KMS-11 (cell line): ENCODE data around the gene MS4A10.
A peak's percentile ranks its signal among the peaks of the same experiment; 100 is the strongest.

Experiments
- H2AFZ ChIP-seq: fragments of 200-600 bp; sonication (generic); 2 replicates; pipeline ENCODE4 v1.6.1; 2016; ENCODE audit warnings: antibody characterized with exemption, mixed run types, low read depth
- H3K27ac ChIP-seq: fragments of 200-600 bp; sonication (generic); 2 replicates; pipeline ENCODE4 v1.6.1; 2016; ENCODE audit warnings: mild to moderate bottlenecking, mixed run types
- H3K27me3 ChIP-seq: fragments of 200-600 bp; sonication (generic); 2 replicates; pipeline ENCODE4 v1.6.1; 2017; ENCODE audit warnings: mild to moderate bottlenecking, low read depth, mixed run types, moderate library complexity; ENCODE audit not compliant: insufficient read depth
- H3K36me3 ChIP-seq: fragments of 200-600 bp; sonication (generic); 2 replicates; pipeline ENCODE4 v1.6.1; 2017; ENCODE audit warnings: mild to moderate bottlenecking, mixed run types; ENCODE audit not compliant: insufficient read depth
- H3K4me1 ChIP-seq: fragments of 200-600 bp; sonication (generic); 2 replicates; pipeline ENCODE4 v1.6.1; 2016; ENCODE audit warnings: mild to moderate bottlenecking, low read depth, mixed run types; ENCODE audit not compliant: poor library complexity, severe bottlenecking
- H3K4me2 ChIP-seq: fragments of 200-600 bp; sonication (generic); 2 replicates; pipeline ENCODE4 v1.7.0; 2016; ENCODE audit warnings: mild to moderate bottlenecking, mixed run types
- H3K4me3 ChIP-seq: fragments of 200-600 bp; sonication (generic); IDR thresholded peaks from 2 replicates; pipeline ENCODE4 v1.6.1; 2017; ENCODE audit warnings: low read depth, low read length, mixed read lengths; ENCODE audit not compliant: insufficient read depth
- H3K79me2 ChIP-seq: fragments of 200-600 bp; sonication (generic); 2 replicates; pipeline ENCODE4 v1.6.1; 2016; ENCODE audit warnings: low read depth, mixed run types; ENCODE audit not compliant: insufficient read depth
- H3K9ac ChIP-seq: fragments of 200-600 bp; sonication (generic); 2 replicates; pipeline ENCODE4 v1.6.1; 2016; ENCODE audit warnings: mild to moderate bottlenecking, mixed run types
- H4K20me1 ChIP-seq: fragments of 200-600 bp; sonication (generic); 2 replicates; pipeline ENCODE4 v1.6.1; 2016; ENCODE audit warnings: mild to moderate bottlenecking, mixed run types; ENCODE audit not compliant: insufficient read depth
- TF ChIP-seq, protein P1 (sequence below): fragments of 200-600 bp; sonication (generic); conservative IDR thresholded peaks from 2 replicates; pipeline ENCODE4 v1.6.1; 2017; ENCODE audit warnings: low read depth, mild to moderate bottlenecking, antibody characterized with exemption, low read length, moderate library complexity, mixed read lengths

The MS4A10 gene

GRCh38 chr11:60844045-60844869 lies 59.1 kb downstream of the MS4A10 start:
- peaks cover 44% of the 10 kb centered on the region for H3K4me1 ChIP-seq
- no peak overlapping the region for H3K27ac ChIP-seq
- H3K79me2 ChIP-seq, result peaks cover 67% of the 10 kb centered on the region
- no peaks in the 10 kb centered on the region for H4K20me1 ChIP-seq
- H3K27me3 ChIP-seq, result no peaks in the 10 kb centered on the region
- TF ChIP-seq, protein P1, sequence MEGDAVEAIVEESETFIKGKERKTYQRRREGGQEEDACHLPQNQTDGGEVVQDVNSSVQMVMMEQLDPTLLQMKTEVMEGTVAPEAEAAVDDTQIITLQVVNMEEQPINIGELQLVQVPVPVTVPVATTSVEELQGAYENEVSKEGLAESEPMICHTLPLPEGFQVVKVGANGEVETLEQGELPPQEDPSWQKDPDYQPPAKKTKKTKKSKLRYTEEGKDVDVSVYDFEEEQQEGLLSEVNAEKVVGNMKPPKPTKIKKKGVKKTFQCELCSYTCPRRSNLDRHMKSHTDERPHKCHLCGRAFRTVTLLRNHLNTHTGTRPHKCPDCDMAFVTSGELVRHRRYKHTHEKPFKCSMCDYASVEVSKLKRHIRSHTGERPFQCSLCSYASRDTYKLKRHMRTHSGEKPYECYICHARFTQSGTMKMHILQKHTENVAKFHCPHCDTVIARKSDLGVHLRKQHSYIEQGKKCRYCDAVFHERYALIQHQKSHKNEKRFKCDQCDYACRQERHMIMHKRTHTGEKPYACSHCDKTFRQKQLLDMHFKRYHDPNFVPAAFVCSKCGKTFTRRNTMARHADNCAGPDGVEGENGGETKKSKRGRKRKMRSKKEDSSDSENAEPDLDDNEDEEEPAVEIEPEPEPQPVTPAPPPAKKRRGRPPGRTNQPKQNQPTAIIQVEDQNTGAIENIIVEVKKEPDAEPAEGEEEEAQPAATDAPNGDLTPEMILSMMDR, result no peak
- no peaks in the 10 kb centered on the region; the same call in 1 of the 2 replicates for H3K36me3 ChIP-seq
- peak overlapping the region; percentile 81 for H3K4me2 ChIP-seq
- no peak overlapping the region for H2AFZ ChIP-seq
- peak overlapping the region; percentile 37 for H3K4me3 ChIP-seq
- peak overlapping the region; percentile 92; the same call in 1 of the 2 replicates for H3K9ac ChIP-seq

- no peaks in the 10 kb centered on the region for H3K27me3 ChIP-seq
- H3K79me2 ChIP-seq, result peaks cover 67% of the 10 kb centered on the region
- H3K36me3 ChIP-seq, result no peaks in the 10 kb centered on the region; the same call in 1 of the 2 replicates
- H3K4me2 ChIP-seq, result peak overlapping the region; percentile 81
- no peaks in the 10 kb centered on the region for H4K20me1 ChIP-seq
- no peak overlapping the region; the same call in 1 of the 2 replicates for H3K9ac ChIP-seq
- no peak overlapping the region for H2AFZ ChIP-seq
- no peak overlapping the region for H3K4me3 ChIP-seq
- TF ChIP-seq, protein P1, result no peak
- no peak overlapping the region for H3K27ac ChIP-seq
- peaks cover 38% of the 10 kb centered on the region for H3K4me1 ChIP-seq
Observed at GRCh38 chr11:60844870-60845221, 59.7 kb downstream of the MS4A10 start.

DNA sequence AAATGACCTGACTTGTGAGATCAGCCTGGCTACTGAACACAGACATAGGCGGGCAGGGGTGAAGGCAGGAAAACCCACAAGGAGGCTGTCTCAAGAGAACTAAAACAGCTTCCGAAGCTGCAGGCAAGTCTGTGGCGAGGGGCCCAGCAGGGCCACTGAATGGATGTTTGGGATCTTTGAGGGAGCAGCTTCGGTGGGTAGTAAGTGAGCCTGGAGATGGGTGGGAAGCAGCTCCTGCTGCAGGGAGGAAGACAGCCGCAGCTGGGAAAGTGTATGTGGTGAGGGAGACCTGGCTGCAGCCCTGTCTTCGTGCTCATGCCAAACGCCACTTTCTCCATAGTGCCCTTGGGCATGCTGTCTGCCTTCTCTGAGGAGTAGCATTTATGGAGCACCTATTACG lies 60.2 kb downstream of the MS4A10 start:
- H3K9ac ChIP-seq, result no peak overlapping the region
- peak overlapping the region; percentile 81 for H3K4me2 ChIP-seq
- H3K79me2 ChIP-seq, result peaks cover 67% of the 10 kb centered on the region
- H3K36me3 ChIP-seq, result no peaks in the 10 kb centered on the region; the same call in 1 of the 2 replicates
- H4K20me1 ChIP-seq, result no peaks in the 10 kb centered on the region
- no peak overlapping the region for H3K4me3 ChIP-seq
- no peak overlapping the region for H3K27ac ChIP-seq
- peaks cover 33% of the 10 kb centered on the region for H3K4me1 ChIP-seq
- no peaks in the 10 kb centered on the region for H3K27me3 ChIP-seq
- TF ChIP-seq, protein P1, result no peak
- H2AFZ ChIP-seq, result no peak overlapping the region

- H3K79me2 ChIP-seq, result peaks cover 56% of the 10 kb centered on the region
- TF ChIP-seq, protein P1, result no peak
- no peak overlapping the region for H3K4me2 ChIP-seq
Observed at GRCh38 chr11:60847281-60847680, 62.1 kb downstream of the MS4A10 start.

More at GRCh38 chr11:60847281-60847680, 62.1 kb downstream of the MS4A10 start:
- no peak overlapping the region for H3K4me3 ChIP-seq
- H2AFZ ChIP-seq, result no peak overlapping the region
- H3K27me3 ChIP-seq, result no peaks in the 10 kb centered on the region
- H3K9ac ChIP-seq, result no peak overlapping the region
- peaks cover 19% of the 10 kb centered on the region for H3K4me1 ChIP-seq
- H4K20me1 ChIP-seq, result no peaks in the 10 kb centered on the region
- peaks cover 6% of the 10 kb centered on the region; the same call in 1 of the 2 replicates for H3K36me3 ChIP-seq
- H3K27ac ChIP-seq, result no peak overlapping the region
